Measurements from ENCODE around the gene RPS21.

Gene RPS21

GRCh38 chr20:62354031-62354808, 32.7 kb upstream of the RPS21 start:
- no peak for DNase-seq

GRCh38 chr20:62354811-62355341, 32.0 kb upstream of the RPS21 start:
- DNase-seq, result no peak

- no peak for DNase-seq
Observed at GRCh38 chr20:62355516-62355877, 31.4 kb upstream of the RPS21 start.

- DNase-seq, result peak; percentile 52
Observed at GRCh38 chr20:62355878-62356588, 30.9 kb upstream of the RPS21 start.

- DNase-seq, result no peak
Observed at GRCh38 chr20:62356589-62357186, 30.2 kb upstream of the RPS21 start.

- peak; percentile 11 for DNase-seq
Observed at GRCh38 chr20:62357187-62357667, 29.7 kb upstream of the RPS21 start.

GRCh38 chr20:62357681-62358080, 29.2 kb upstream of the RPS21 start:
- no peak for DNase-seq

- peak; percentile 61 for DNase-seq
Observed at GRCh38 chr20:62358171-62359042, 28.5 kb upstream of the RPS21 start.

- peak; percentile 67 for DNase-seq
Observed at GRCh38 chr20:62359043-62359490, 27.8 kb upstream of the RPS21 start.

- no peak for DNase-seq
Observed at GRCh38 chr20:62359491-62360121, 27.3 kb upstream of the RPS21 start.

- no peak for DNase-seq
Observed at GRCh38 chr20:62360854-62361798, 25.8 kb upstream of the RPS21 start.

GRCh38 chr20:62361799-62362589, 24.9 kb upstream of the RPS21 start:
- no peak for DNase-seq

- no peak for DNase-seq
Observed at GRCh38 chr20:62362590-62362940, 24.3 kb upstream of the RPS21 start.

GRCh38 chr20:62362991-62363919, 23.6 kb upstream of the RPS21 start:
- no peak for DNase-seq

- no peak for DNase-seq
Observed at GRCh38 chr20:62363920-62364851, 22.7 kb upstream of the RPS21 start.

GRCh38 chr20:62364911-62365736, 21.8 kb upstream of the RPS21 start:
- DNase-seq, result no peak

All from NCI-H510A treated with DMSO at 0.1 percent for 48 hours (cell line).